Measurements from ENCODE around the gene SLC12A8.

DNA sequence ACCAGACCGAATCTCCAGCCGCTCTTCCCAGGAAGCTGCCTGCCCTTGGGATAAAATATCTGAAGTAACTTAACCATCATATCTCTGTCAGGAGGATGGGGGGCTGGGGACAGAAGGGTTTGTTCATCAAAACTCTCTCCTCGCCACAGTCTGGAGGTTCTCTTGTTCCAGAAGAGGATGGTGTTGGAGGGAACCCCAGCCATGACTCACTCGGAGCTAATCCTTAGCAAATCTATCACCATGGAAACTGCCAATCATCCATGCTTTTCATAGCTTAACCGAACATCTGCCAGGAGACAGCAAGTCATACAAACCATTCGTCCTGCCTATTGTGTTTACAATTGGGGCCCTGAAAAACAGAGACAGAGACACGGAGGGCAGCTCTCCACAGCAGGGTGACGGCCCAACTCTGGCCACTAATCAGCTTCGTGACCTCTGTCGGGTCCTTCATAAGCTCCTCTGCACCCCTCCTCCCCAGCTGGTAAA lies 83.0 kb downstream of the SLC12A8 start:
- TF ChIP-seq CTCF (IDR thresholded peaks at IDR 0.05) (no peak), EP300 (IDR thresholded peaks at IDR 0.05; ENCODE audit: low read depth) (no peak)
